Endodermal cell (in vitro differentiated cells): ENCODE results near the gene CENPN. TPM values are rescaled to one million over a fixed set of nuclear protein-coding genes. Genes with fewer than 3 reads are reported as not detected.

Source experiments
- DNase-seq: peaks from one replicate; pipeline ENCODE4 v3.0.0-alpha.2; 2017
- H3K27ac ChIP-seq: 2 replicates; pipeline ENCODE4 v1.5.1; 2013; ENCODE audit warnings: mild to moderate bottlenecking, low read depth, low read length, moderate library complexity
- H3K27me3 ChIP-seq: 2 replicates; pipeline ENCODE4 v1.6.1; 2013; ENCODE audit warnings: mild to moderate bottlenecking, low read length, moderate library complexity; ENCODE audit not compliant: insufficient read depth, control insufficient read depth, poor library complexity, severe bottlenecking
- H3K36me3 ChIP-seq: 2 replicates; pipeline ENCODE4 v1.7.0; 2013; ENCODE audit warnings: mild to moderate bottlenecking, low read length, moderate library complexity; ENCODE audit not compliant: control insufficient read depth, insufficient read depth
- H3K4me1 ChIP-seq: one replicate; pipeline ENCODE4 v1.7.0; 2013; ENCODE audit warnings: low read length; ENCODE audit not compliant: control insufficient read depth, insufficient read depth
- H3K4me3 ChIP-seq: 2 replicates; pipeline ENCODE4 v1.5.1; 2013; ENCODE audit warnings: mild to moderate bottlenecking, low read length, moderate library complexity
- H3K9ac ChIP-seq: 2 replicates; pipeline ENCODE4 v1.6.1; 2013; ENCODE audit warnings: mild to moderate bottlenecking, low read length, moderate library complexity; ENCODE audit not compliant: poor library complexity, severe bottlenecking; ENCODE audit errors: extremely low read depth
- H3K9me3 ChIP-seq: 2 replicates; pipeline ENCODE4 v1.6.1; 2013; ENCODE audit warnings: mild to moderate bottlenecking, low read length, moderate library complexity; ENCODE audit not compliant: control insufficient read depth
- H3K27ac Mint-ChIP-seq: 2 replicates; pipeline ENCODE4 v1.8.0; 2020; ENCODE audit warnings: mixed read lengths
- H3K27me3 Mint-ChIP-seq: 2 replicates; pipeline ENCODE4 v1.8.0; 2021; ENCODE audit warnings: mild to moderate bottlenecking, mixed read lengths; ENCODE audit not compliant: insufficient read depth
- H3K36me3 Mint-ChIP-seq: 2 replicates; pipeline ENCODE4 v1.8.0; 2020; ENCODE audit warnings: low read depth, mixed read lengths
- H3K4me1 Mint-ChIP-seq: 2 replicates; pipeline ENCODE4 v1.8.0; 2020; ENCODE audit warnings: mixed read lengths
- H3K4me3 Mint-ChIP-seq: 2 replicates; pipeline ENCODE4 v1.8.0; 2020; ENCODE audit warnings: mild to moderate bottlenecking, moderate library complexity, mixed read lengths
- H3K9me3 Mint-ChIP-seq: 2 replicates; pipeline ENCODE4 v1.8.0; 2020; ENCODE audit warnings: mild to moderate bottlenecking, mixed read lengths
- WGBS, 2 experiments: methylation state at CpG; one replicate each; pipeline versions ENCODE4 v1.1.5 to v1.1.7; 2013; ENCODE audit warnings: missing lambda C conversion rate in 2 of 2, mixed read lengths in 1 of 2; ENCODE audit not compliant: insufficient coverage in 1 of 2, insufficient read length in 1 of 2; 5-methylcytosine and 5-hydroxymethylcytosine counted together
- long read RNA-seq, 4 experiments: library from polyadenylated mRNA in 2 of 4; library from RNA in 1 of 4; library from capped mRNA in 1 of 4; stranded (forward) in 3 of 4; unstranded in 1 of 4; transcript quantifications; one replicate each; pipeline ENCODE4 v2.0.0, GENCODE V29; 2020 to 2021; ENCODE audit warnings: inconsistent platforms in 1 of 4
- polyA plus RNA-seq, 2 experiments: library from polyadenylated mRNA; stranded (reverse); fragments of 50-300 nt; gene quantifications; one replicate each; pipeline ENCODE4 v1.2.3, GENCODE V29; 2013
- total RNA-seq, 2 donors: library from RNA; stranded (reverse); fragmentation: NEBNext Ultra II Directional in 1 of 2; extraction: Animal tissue kit (Norgen Biotek cat#: 25700) in 1 of 2; gene quantifications; 2 replicates in 1 of 2; 3 replicates in 1 of 2; pipeline ENCODE4 v1.2.1, GENCODE V29; 2021
- TF ChIP-seq, protein P1 (sequence below): fragments of 200-600 bp; sonication (generic); conservative IDR thresholded peaks from 2 replicates; pipeline ENCODE4 v1.5.0; 2021; ENCODE audit warnings: antibody characterized with exemption, mild to moderate bottlenecking

The CENPN gene
- 10 to 100 TPM; 45.1 to 52.8 TPM for total RNA-seq
- polyA plus RNA-seq (2013, experiment 1 of 2) = 53.6 TPM
- polyA plus RNA-seq (2013, experiment 2 of 2) = 55.8 TPM
- long read RNA-seq, experiment 1, transcript CENPN-201 (7 exons, 1,398 nt) = major isoform, 10 of 26 reads
- long read RNA-seq, experiment 1, partial matches to known transcripts = 10 of 26 reads
- long read RNA-seq, experiment 1, other reads (novel, unspliced or antisense) = 3 of 26 reads
- long read RNA-seq, experiment 2, transcript CENPN-202 (11 exons, 2,481 nt) = minor isoform, 21 of 64 reads
- long read RNA-seq, experiment 2, transcript CENPN-201 (7 exons, 1,398 nt) = major isoform, 28 of 64 reads
- long read RNA-seq, experiment 2, transcript CENPN-204 (10 exons, 971 nt) = minor isoform, 5 of 64 reads
- long read RNA-seq, experiment 2, partial matches to known transcripts = 2 of 64 reads
- long read RNA-seq, experiment 2, other reads (novel, unspliced or antisense) = 7 of 64 reads
- long read RNA-seq, experiment 3, transcript CENPN-201 (7 exons, 1,398 nt) = minor isoform, 12 of 47 reads
- long read RNA-seq, experiment 3, transcript CENPN-202 (11 exons, 2,481 nt) = major isoform, 20 of 47 reads
- long read RNA-seq, experiment 3, partial matches to known transcripts = 2 of 47 reads
- long read RNA-seq, experiment 3, other reads (novel, unspliced or antisense) = 10 of 47 reads
- long read RNA-seq, experiment 4, transcript CENPN-201 (7 exons, 1,398 nt) = minor isoform, 6 of 25 reads
- long read RNA-seq, experiment 4, transcript CENPN-202 (11 exons, 2,481 nt) = major isoform, 11 of 25 reads
- long read RNA-seq, experiment 4, partial matches to known transcripts = 2 of 25 reads
- long read RNA-seq, experiment 4, other reads (novel, unspliced or antisense) = 4 of 25 reads

GRCh38 chr16:81006813-81007695 is at the start of gene CENPN, which contains the start of gene CMC2:
Gene CENPN, plus strand, starts transcription at chr16:81007214. Its CDS starts 4,726 bp downstream, at chr16:81011940.
Gene CMC2, minus strand, starts transcription at chr16:81006885. Its CDS starts 9,491 bp downstream, at chr16:80997394.
- peak; percentile 99 for DNase-seq
- H3K4me3 ChIP-seq = peak within 1 kb of the TSS; percentile 94
- no peaks in the 10 kb centered on the region for H3K9me3 Mint-ChIP-seq
- no peaks in the 10 kb centered on the region for H3K4me1 ChIP-seq
- peaks cover 12% of the 10 kb centered on the region for H3K4me1 Mint-ChIP-seq
- no peaks in the 10 kb centered on the region for H3K9me3 ChIP-seq
- peak within 1 kb of the TSS; percentile 100 for H3K27ac Mint-ChIP-seq
- peaks cover 10% of the 10 kb centered on the region for H3K36me3 ChIP-seq
- H3K4me3 Mint-ChIP-seq = peak within 1 kb of the TSS; percentile 83
- peak within 1 kb of the TSS; percentile 96 for H3K9ac ChIP-seq
- H3K27ac ChIP-seq = peak within 1 kb of the TSS; percentile 100
- TF ChIP-seq, protein P1, sequence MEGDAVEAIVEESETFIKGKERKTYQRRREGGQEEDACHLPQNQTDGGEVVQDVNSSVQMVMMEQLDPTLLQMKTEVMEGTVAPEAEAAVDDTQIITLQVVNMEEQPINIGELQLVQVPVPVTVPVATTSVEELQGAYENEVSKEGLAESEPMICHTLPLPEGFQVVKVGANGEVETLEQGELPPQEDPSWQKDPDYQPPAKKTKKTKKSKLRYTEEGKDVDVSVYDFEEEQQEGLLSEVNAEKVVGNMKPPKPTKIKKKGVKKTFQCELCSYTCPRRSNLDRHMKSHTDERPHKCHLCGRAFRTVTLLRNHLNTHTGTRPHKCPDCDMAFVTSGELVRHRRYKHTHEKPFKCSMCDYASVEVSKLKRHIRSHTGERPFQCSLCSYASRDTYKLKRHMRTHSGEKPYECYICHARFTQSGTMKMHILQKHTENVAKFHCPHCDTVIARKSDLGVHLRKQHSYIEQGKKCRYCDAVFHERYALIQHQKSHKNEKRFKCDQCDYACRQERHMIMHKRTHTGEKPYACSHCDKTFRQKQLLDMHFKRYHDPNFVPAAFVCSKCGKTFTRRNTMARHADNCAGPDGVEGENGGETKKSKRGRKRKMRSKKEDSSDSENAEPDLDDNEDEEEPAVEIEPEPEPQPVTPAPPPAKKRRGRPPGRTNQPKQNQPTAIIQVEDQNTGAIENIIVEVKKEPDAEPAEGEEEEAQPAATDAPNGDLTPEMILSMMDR = no peak
- H3K27me3 Mint-ChIP-seq = no peaks in the 10 kb centered on the region
- H3K36me3 Mint-ChIP-seq = peaks cover 7% of the 10 kb centered on the region
- H3K27me3 ChIP-seq = no peaks in the 10 kb centered on the region
- WGBS, 2 experiments = 0 to 1% methylated on average over 52 to 75 of the region's 75 CpGs

GRCh38 chr16:80958284-80958683 is 48.7 kb upstream of the CENPN start:
- no peak overlapping the region for H3K4me3 ChIP-seq
- no peaks in the 10 kb centered on the region for H3K27me3 ChIP-seq
- no peaks in the 10 kb centered on the region for H3K4me1 ChIP-seq
- Mint-ChIP-seq H3K36me3 (peaks cover 4% of the 10 kb centered on the region), H3K4me3 (no peak overlapping the region), H3K27me3 (peaks cover 5% of the 10 kb centered on the region), H3K27ac (no peak overlapping the region), H3K4me1 (no peaks in the 10 kb centered on the region), H3K9me3 (peaks cover 42% of the 10 kb centered on the region)
- no peak overlapping the region for H3K27ac ChIP-seq
- no peak for DNase-seq
- no peak overlapping the region for H3K9ac ChIP-seq
- no peaks in the 10 kb centered on the region for H3K36me3 ChIP-seq
- TF ChIP-seq, protein P1 = no peak
- peaks cover 31% of the 10 kb centered on the region for H3K9me3 ChIP-seq

DNA sequence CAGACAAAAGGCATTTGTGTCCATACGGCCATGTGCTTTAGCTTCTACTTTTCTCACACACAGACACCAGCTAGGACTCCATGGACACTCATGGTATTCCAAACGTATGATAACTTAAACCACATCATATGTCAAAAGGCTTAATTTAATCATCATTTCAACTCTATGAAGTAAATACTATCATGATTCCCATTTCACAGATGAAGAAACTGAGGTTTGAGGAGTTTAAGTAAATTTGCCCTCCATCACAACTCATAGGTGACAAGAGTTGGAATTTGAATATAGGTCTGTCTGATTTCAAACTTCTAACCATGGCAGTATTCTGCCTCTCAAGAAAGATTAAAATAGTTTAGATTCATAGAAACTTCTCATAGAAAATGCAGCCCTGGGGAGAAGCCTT is 44.1 kb upstream of the CENPN start:
- H3K9me3 ChIP-seq = peaks cover 22% of the 10 kb centered on the region
- Mint-ChIP-seq H3K9me3 (peaks cover 29% of the 10 kb centered on the region), H3K4me3 (no peak overlapping the region), H3K27me3 (peaks cover 4% of the 10 kb centered on the region), H3K27ac (no peak overlapping the region), H3K36me3 (peaks cover 11% of the 10 kb centered on the region), H3K4me1 (no peaks in the 10 kb centered on the region)
- H3K27ac ChIP-seq = no peak overlapping the region
- H3K4me1 ChIP-seq = no peaks in the 10 kb centered on the region
- TF ChIP-seq, protein P1 = no peak
- no peak overlapping the region for H3K9ac ChIP-seq
- no peaks in the 10 kb centered on the region for H3K36me3 ChIP-seq
- no peak overlapping the region for H3K4me3 ChIP-seq
- WGBS, 2 experiments = 88 to 100% methylated on average over 1 to 2 of the region's 2 CpGs
- no peaks in the 10 kb centered on the region for H3K27me3 ChIP-seq
- DNase-seq = no peak
